Ishikawa (cell line): ENCODE measurements around the gene DGKI.

Experiments used
- CEBPB ChIP-seq: IDR thresholded peaks from 2 replicates; pipeline ENCODE4 v1.6.1; 2012
- CREB1 ChIP-seq: IDR thresholded peaks from 2 replicates; pipeline ENCODE4 v1.6.1; 2012; ENCODE audit warnings: low read depth
- EGR1 ChIP-seq: IDR thresholded peaks from 2 replicates; pipeline ENCODE4 v1.6.1; 2012
- EP300 ChIP-seq: IDR thresholded peaks from 2 replicates; pipeline ENCODE4 v1.6.1; 2012; ENCODE audit warnings: borderline replicate concordance
- FOXM1 ChIP-seq: IDR thresholded peaks from 2 replicates; pipeline ENCODE4 v1.6.1; 2012; ENCODE audit warnings: low read depth, borderline replicate concordance
- MAX ChIP-seq: IDR thresholded peaks from 2 replicates; pipeline ENCODE4 v1.6.1; 2012
- NFIC ChIP-seq: IDR thresholded peaks from 2 replicates; pipeline ENCODE4 v1.6.1; 2012
- RAD21 ChIP-seq: IDR thresholded peaks from 2 replicates; pipeline ENCODE4 v1.6.1; 2012; ENCODE audit warnings: low read depth
- REST ChIP-seq: IDR thresholded peaks from 2 replicates; pipeline ENCODE4 v1.6.1; 2012; ENCODE audit warnings: low read depth, mild to moderate bottlenecking
- TAF1 ChIP-seq: IDR thresholded peaks from 2 replicates; pipeline ENCODE4 v1.6.1; 2012; ENCODE audit warnings: low read depth, mild to moderate bottlenecking
- TCF12 ChIP-seq: IDR thresholded peaks from 2 replicates; pipeline ENCODE4 v1.6.1; 2012; ENCODE audit warnings: low read depth
- TEAD4 ChIP-seq: IDR thresholded peaks from 2 replicates; pipeline ENCODE4 v1.6.1; 2012
- USF1 ChIP-seq: IDR thresholded peaks from 2 replicates; pipeline ENCODE4 v1.6.1; 2012
- YY1 ChIP-seq: IDR thresholded peaks from 2 replicates; pipeline ENCODE4 v1.6.1; 2012; ENCODE audit warnings: low read depth
- ZBTB7A ChIP-seq: IDR thresholded peaks from 2 replicates; pipeline ENCODE4 v1.6.1; 2012; ENCODE audit warnings: low read depth

The DGKI gene

GRCh38 chr7:137838706-137839315 is 8.0 kb downstream of the DGKI start:
- no peak for TF ChIP-seq YY1
- no peak for TF ChIP-seq MAX
- no peak for TF ChIP-seq CEBPB
- TF ChIP-seq TEAD4: no peak
- TF ChIP-seq TAF1: no peak
- no peak for TF ChIP-seq RAD21
- no peak for TF ChIP-seq EGR1
- no peak for TF ChIP-seq FOXM1
- no peak for TF ChIP-seq ZBTB7A
- no peak for TF ChIP-seq REST
- TF ChIP-seq USF1: no peak
- TF ChIP-seq NFIC: no peak
- no peak for TF ChIP-seq EP300
- no peak for TF ChIP-seq CREB1

GRCh38 chr7:137836541-137836940 is 10.2 kb downstream of the DGKI start:
- TF ChIP-seq NFIC (no peak), ZBTB7A (no peak), REST (no peak), EP300 (no peak), TAF1 (no peak), FOXM1 (no peak), TCF12 (no peak), RAD21 (no peak), CEBPB (no peak), EGR1 (no peak)

GRCh38 chr7:137836113-137836509 is 10.7 kb downstream of the DGKI start:
- TF ChIP-seq TEAD4: no peak
- TF ChIP-seq YY1: no peak
- TF ChIP-seq CREB1: no peak
- no peak for TF ChIP-seq ZBTB7A

- TF ChIP-seq USF1 (no peak), CREB1 (no peak), TAF1 (no peak), TEAD4 (no peak), YY1 (no peak), MAX (no peak), EP300 (no peak), ZBTB7A (no peak), RAD21 (no peak), TCF12 (no peak), EGR1 (no peak), NFIC (no peak), FOXM1 (no peak), CEBPB (no peak), REST (no peak)
Measured at GRCh38 chr7:137835486-137836112, 11.2 kb downstream of the DGKI start.
